Activated CD4-positive, CD25-positive, alpha-beta regulatory T cell treated with anti-CD3 and anti-CD28 coated beads, Interleukin-2, amount 50 U/mL, for 72 hours (primary cell): Measurements from ENCODE around the gene C1QTNF1.
A peak's percentile ranks its signal among the peaks of the same experiment; 100 is the strongest.
"Not testable (repeated sequence)": the region's sequence is repeated elsewhere in the genome, so short reads cannot be mapped to it uniquely, and the experiment has no call there.

Source experiments
- DNase-seq: peaks from one replicate; pipeline ENCODE4 v3.0.0; 2021

The C1QTNF1 gene

DNA sequence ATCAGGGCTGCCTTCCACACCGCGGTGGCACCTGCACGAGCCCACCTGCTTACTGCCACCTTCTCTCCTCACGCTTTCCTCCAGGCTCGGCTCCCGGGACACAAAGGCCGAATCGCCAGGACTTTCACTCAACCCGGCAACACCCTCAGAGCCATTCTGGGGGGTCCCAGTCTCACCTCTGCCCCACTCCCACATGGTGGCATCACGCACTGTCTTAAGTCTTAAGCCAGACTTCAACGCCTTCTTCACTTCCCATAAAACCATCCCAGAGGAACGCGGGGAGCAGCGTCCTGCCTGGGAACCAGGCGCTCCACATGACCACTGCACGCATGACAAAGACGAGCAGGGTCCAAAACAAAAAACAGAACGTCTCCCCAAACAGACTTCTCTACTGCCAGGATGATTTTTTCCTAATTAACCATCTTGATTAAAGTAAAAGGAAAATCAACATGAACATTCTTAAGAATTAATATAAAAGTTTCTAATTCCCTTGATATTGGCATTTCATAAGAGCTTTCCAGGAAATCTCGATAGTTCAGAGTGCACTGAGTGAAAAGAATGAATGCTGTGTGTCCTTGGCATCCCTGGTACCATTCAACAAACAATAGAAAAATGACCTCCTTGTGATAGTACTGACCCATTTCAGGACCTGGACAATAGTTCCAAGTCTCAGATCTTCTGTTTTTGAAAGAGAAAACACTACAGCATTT, 17.0 kb upstream of the C1QTNF1 start:
- DNase-seq: no peak

DNA sequence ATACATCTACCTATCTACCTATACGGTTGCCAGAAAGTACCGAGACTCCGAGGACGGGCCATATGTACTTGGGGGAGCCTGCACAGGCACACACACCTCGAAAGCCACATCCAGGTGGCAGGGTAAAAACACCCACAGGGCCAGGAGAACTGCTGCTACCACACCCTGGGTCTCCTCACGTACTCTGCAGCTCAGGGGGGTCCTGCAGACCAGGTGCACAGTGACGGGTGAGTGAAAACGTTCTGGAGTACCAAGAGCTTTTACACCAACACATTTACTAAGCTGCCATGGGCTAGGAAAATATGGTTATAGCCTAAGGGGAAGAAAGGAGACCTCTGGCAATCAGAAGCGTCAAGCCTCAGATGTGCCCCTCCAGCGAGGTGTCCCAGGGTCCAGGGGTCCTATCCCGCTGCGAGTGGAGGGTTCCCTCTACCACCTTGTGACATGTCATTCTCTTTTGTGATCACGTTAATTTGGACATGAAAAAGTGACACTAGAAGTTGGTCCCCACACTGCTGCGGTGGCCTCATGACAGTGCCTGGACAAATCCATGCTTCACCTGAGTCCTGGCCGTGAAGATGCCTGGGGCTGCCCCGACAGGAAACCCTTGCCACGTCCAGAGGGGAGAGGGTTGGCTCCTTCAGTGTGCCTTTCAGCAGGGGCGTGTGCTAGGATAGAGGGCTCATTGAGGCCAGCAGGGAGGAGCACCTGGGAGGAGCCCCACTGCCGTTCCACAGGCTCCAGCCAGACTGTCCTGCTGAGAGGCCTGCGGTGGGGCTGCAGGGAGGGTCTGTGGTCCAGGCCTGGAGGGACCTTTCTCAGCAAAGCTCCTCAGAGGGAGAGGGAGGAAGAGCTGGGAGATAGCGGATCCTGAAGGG, 16.2 kb upstream of the C1QTNF1 start:
- no peak for DNase-seq

DNA sequence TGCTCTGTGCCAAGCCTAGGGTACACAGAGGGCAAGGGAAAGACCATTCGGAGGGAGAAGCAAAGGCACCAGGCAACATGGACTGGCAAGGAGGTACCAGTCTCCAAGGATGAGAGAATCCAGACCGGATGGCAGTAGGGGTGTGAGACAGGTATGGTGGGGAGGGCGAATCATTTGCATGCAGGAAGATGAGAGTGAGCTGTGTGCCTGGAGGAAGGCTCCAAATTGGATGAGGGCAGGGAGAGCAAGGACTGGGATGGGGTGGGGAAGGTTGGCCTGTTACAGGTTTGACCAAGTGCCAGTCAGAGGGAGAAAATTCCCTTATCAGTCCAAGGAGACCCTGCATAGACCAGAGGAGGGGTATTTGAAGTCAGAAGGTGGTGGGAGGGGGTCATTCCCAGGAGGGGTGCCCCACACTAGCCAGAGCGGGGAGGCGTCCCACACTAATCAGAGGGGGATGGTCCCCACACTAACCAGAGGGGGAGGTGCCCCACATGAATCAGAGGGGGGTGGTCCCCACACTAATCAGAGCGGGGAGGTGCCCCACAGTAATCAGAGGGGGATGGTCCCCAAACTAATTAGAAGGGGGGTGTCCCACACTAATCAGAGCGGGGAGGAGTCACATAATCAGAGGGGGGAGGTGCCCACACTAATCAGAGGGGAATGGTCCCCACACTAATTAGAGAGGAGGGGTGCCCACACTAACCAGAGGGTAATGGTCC, 15.1 kb upstream of the C1QTNF1 start:
- DNase-seq: no peak

DNA sequence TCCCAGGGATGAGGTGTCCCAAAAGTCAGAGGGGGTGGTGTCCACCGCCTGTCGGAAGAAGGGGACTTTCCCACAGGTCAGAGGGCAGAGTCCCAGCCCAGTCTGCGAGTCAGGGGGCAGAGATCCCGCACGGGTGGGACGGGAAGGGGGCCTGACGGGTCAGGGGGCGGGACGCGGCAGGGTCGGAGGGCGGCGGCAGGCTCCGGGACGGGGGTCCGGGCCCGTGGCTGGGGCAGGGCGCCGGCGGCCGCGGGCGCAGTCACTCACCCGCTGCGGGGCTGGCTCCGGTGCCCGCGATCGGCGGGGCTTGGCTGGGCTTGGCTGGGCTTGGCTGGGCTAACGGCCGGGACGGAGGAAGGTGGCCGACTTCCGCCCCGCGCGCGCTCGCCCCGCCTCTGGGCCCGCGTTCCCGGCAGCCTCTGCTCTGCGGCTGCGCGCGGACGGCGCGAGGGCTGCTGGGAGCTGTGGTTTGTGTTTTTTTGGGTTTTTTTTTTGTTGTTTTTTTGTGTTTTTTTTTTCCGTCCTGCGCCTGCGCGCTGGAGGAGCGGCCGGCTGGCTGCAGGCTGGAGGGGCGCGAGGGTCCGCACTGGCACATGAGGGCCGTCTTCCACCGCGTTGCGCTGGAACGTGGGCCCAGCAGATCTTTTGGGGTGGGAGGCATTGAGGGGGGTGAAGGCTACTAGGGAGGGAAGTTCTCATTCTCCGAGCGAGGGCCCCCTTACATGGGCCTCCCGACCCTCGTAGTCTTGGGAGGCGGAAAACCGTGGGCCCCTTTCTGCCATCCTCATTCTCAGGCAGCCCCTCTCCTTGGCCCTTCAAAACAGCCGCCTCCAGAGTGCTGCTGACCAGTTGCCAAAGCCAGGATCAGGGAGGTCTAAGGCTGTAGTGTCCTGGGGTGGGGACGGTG, 14.3 kb upstream of the C1QTNF1 start, which contains the start of gene CANT1:
CANT1 (minus strand) TSS at position 368 of the 907 bp plus-strand sequence. CDS start 12,142 bp downstream, outside the sequence.
- peak; percentile 89 for DNase-seq

DNA sequence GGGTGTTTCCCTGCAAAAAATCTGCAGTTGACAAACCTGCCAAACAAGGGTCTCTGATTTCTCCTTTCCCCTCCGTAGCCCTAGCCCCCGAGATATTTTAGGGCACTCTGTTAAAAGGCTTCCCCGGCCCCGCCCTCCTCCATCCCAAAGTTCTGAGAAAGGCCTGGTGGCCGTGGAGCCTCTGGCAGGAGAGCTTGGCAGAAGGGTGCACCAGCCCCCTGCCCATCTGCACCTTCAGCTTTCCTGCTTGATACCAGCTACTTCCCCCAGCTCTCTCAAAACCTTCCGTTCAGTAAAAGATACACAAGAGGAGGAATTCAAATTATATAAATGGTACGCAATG, 13.7 kb upstream of the C1QTNF1 start:
- DNase-seq: no peak

DNA sequence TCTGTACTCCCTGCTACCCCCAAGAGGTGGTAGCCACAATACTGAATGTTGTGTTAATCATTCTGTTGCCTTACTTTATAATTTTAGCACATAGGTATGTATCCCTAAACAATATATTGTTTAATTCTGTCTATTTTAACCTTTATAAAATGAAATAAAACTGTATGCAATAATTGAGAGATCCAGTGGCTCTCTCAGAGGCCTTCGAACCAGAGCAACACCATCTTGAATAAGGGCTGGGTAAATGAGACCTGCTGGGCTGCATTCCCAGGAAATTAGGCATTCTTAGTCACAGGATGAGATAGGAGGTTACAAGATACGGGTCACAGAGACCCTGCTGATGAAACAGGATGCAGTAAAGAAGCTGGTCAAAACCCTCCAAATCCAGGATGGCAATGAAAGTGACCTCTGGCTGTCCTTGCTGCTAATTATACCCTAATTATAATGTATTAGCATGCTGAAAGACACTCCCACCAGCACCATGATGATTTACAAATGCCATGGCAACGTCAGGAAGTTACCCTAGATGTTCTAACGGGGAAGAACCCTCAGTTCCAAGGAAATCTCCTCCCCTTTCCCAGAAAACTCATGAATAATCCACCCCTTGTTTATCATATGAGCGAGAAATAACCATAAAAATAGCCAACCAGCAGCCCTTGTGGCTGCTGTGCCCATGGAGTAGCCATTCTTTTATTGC, 12.4 kb upstream of the C1QTNF1 start:
- no peak for DNase-seq

DNA sequence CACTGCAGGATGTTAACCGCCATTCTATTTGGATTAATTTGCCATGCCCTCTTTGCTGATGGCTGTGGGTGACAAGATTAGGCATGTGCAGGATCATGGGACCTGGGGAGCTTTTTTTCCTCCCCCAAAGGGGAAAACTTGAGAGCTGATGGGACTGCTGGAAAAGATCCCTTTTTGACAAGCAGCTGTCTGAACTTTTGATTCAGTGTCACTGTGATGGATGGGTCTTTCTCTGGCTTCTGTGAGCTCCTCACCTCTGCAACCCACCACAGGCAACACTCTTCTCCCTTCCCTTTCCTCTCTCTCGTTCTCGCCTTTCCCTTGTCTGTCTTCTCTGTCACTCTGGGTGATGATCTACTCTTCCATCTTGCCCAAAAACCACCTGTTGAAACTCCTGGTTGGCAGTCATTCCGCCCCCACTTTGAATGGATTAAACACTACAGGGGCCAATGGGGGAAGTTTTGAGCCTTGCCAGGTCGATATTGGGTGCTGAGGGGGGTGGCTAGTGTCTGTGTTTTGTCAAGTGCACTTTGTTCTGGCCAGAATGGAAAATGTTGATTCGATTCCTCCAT, 11.3 kb upstream of the C1QTNF1 start:
- DNase-seq: no peak

DNA sequence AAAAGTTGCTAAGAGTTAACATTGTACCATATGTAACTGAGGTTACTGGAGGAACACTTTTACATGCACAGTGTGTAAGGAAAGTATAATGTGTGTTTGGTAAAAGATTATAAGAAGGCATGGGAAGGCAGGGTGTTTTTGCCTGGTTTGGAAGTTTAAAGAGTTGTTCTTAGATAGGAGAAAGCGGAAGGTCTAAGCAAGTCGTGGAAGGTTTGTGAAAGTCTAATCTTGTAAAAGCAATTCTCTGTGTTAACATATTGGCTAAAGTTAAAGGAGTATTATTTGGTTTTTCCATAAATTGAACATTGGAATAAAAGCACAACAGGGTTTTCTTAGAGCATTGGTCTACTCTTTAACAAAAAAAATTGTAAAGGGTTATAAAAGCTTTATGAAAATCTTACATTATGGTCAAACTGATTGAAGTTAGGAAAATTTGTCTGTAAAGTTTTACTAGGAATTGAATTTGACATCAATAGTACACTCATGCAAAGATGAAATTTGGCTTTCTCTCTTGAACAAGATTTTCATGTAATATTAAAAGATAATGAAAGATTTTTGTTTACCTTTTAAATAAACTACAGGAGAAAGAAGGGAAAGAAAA, 9.7 kb upstream of the C1QTNF1 start:
- DNase-seq: no peak

DNA sequence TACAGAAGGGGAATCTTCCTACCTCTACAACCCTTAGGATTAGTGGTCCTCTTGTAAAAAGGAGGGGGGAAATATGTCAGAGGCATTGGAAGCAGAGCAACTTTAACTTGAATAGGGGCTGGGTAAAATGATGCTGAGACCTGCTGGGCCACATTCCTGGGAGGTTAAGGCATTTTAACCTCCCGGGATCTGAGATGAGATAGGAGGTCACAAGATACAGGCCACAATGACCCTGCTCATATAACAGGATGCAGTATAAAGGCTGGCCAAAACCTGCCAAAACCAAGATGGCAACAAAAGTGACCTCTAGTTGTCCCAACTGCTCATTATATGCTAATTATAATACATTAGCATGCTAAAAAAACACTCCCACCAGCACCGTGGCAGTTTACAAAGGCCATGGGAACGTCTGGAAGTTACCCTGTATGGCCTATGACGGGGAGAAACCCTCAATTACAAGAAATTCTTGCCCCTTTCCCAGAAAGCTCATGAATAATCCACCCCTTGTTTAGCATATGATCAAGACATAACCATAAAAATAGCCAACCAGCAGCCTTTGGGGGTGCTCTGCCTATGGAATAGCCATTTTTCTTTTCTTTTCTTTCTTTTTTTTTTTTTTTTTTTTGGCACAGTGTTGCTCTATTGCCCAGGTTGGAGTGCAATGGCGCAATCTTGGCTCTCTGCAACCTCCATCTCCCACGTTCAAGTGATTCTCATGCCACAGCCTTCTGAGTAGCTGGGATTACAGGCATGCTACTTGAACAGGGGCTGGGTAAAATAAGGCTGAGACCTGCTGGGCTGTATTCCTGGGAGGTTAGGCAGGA, 6.2 kb upstream of the C1QTNF1 start:
- DNase-seq: no peak

DNA sequence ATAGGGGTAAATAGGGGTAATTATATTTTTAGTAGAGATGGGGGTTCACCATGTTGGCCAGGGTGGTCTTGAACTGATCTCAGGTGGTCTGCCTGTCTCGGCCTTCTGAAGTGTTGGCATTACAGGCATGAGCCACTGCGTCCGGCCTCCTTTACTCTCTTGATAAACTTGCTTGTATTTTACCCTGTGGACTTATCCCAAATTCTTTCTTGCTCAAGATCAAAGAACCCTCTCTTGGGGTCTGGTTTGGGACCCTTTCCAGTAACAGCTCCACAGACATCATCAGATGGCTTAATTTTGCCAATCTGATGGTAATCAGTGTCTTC, 5.6 kb upstream of the C1QTNF1 start:
- no peak for DNase-seq

DNA sequence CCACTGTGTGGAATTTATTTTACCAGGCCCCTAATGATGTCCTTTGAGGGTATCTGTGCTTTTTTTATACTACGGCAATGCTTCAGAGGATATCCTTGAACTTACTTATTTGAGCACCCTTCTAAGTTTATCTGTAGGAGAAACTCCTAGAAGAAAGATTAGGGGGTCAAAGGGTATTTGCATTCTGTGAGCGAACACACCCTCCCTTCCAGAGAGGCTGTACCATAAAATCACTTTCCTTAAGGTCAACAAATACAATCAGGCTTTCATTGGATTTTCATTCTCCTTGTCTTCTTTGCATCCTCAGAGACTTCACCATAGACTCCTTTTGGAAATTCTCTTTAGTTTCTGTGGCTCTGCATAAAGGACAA, 4.7 kb upstream of the C1QTNF1 start:
- DNase-seq: no peak

DNA sequence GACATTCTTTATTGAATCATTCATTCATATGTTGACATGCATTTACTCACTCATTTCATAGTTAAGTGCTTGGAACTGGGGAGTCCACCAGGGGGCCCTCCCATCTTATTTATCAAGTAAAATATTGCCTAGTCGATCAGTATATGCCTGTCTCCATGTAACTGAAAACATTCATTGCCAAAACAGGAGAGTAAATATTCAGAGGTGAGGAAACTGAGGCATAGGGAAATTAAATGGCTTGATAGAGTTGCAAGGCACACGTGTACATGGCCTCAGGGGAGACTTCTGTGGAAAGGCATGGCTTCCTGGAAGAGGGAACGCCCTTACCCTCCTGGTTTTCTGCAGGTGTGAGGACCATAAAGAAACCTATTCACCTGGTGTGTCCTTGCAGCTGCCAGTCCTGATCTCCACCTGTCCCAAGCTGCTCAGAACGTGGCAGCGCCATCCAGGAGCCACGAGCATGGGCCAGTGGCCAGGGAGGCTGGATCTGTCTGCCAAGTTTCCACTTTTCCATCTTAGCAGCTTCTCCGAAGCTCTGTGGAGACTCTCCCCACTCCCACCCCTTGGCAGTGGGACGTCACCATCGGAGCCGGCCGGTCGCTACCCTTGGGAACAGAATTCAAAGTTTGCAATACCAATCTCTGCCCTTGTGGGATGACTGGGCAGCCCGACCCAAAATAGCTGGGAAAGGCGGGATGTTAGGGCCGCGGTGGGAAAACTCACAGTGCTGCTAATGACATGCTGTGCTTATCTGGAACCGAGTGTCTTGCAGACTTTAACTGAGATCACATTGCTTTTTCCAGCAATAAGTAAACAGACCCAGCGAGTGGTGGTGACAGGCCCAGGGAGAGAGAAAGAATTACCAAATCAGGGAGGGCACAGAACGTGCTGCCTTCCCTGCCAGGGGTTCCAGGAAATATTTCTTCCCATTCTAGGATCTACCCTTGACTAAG, 4.1 kb upstream of the C1QTNF1 start:
- no peak for DNase-seq

DNA sequence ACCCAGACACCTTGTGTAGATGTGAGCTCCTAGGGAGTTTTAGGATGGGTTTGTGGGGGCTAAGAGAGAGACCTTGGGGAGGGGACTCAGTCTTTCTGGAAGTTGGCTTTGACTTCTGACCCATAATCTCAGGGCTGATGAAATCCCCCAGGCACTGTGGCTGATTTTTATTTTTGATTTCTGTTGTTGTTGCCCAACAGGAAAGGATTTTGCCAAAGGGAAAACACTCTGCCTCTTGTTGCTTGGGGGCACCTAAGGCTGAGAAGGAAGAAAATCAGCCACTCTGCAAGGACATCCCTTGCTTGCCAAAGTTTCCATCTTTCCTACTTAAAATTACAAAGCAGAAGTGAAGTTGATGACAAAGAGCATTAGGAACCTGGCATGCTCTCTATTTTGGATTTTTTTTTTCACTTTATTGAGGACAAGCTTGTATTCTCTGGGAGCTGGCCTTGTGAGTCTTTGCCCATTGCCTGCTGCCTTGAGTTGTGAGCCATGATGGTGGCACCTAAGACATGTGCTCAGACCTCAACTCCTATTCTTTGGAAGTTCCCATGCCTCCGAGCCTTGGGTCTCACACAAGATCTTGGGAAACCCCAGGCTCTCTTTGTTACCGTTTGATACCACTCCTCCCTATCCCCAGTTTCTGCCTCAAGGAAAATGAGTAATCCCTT, 3.2 kb upstream of the C1QTNF1 start:
- no peak for DNase-seq

DNA sequence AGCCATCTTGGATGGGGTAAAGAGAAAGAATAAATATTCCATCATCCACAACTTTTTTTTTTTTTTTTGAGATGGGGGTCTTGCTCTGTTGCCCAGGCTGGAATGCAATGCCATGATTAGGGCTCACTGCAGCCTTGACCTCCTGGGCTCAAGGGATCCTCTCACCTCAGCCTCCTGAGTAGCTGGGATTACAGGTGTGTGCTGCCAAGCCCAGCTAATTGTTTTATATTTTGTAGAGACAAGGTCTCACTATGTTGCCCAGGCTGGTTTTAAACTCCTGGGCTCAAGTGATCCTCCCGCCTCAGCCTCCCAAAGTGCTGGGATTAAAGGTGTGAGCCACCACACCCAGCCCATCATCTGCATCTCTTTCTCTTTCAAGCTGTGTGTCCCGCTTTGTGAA, 2.0 kb upstream of the C1QTNF1 start:
- not testable (repeated sequence) for DNase-seq

DNA sequence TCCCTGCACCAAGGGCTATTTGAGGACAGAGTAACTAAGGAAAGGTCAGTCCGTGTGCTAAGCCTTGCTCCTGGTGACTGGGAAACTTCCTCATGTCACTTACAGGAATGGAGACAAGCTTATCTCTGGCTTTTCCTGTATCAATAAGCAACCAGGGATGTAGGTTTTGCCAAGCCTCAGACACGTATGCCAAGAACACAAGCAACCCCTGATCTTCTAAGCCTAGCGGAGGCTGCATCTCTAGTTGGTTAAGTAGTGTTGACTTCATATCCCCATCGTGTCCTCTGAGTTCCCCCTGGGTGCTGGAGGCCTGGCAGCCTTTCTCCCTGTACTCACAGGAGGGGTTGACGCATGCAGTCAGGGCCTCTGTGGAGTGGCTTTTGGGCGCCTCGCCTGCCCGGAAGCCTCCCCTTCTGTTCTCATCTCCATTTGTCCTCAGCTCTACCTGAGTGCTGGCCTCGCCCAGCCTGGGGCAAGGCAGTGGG, 1.4 kb upstream of the C1QTNF1 start:
- DNase-seq: no peak

DNA sequence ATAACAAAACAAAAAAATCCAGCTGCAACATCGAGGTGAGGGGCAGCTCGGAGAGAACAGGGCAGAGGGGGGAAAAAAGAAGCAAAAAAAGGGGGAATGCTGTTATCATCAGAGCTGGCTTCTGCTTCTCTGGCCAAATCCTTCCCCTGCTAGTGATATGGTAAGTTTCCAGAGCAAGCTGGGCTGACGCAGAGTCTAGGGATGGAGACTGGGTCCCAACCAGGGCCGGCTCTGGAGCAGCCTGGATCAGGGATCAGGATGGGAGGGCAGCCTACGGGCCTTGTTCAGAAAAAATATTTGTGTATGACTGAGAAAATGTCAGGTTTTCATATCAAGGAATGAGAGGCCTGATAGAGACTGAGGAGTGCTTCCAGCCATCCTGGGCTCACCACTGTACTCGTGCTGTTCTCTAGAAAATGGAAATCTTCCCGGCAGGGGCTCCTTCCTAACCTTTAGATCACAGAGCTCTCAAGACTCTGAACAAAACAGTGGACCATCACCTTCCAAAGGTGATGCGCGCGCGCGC, 726 bp upstream of the C1QTNF1 start:
- DNase-seq: no peak

DNA sequence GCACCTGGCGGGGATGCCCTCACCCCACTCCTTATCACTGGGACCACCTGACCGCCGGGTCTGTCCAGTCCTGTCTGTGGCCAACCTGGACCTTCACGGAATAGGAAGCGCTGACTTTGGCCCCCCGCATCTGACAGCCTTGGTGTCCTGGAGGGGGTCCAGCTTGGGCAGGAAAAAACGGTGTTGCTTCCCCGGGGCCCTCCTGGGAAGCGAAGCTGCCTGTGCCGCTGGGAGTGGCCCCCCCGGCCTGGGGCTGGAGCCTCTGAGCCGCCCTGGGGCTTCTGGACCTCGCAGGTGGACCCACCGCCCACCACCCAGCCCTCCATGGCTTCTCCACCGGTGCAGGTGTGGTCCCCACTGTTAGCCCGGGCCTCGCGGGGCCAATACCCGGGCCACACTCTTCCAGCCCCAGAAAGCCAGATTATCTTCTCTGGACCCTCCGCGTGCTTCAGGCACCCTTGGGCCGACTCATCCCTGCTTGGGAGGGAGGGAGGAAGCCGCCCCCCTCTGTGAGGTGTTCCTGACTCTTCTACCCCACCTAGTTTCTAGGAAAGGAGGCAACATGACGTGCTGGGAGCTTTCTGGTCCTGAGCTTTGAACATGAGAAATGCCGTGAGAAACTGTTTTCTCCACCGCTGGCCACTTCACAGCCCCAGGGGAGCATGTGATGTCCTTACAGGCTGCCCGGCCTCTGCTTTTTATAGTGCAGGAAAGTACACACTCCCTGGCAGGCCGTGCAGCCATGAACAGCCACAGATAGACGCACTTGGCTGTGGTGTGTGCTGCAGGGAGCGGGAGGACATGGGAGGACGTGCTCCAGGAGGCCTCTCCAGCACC, 1.1 kb downstream of the C1QTNF1 start:
- DNase-seq: no peak
